Upper lobe of left lung (tissue), 4 donors: ENCODE results near the gene SPG11.

Experiments used
- EP300 ChIP-seq, 4 donors: sonication (generic); formaldehyde crosslinking; IDR thresholded peaks; one replicate each; pipeline ENCODE4 v1.5.1; 2017; ENCODE audit warnings: antibody characterized with exemption in 4 of 4, control low read depth in 2 of 4
- POLR2A ChIP-seq, 4 donors: fragments of 450-650 bp; IDR thresholded peaks; one replicate each; pipeline ENCODE4 v1.5.1; 2016 to 2017; ENCODE audit warnings: antibody characterized with exemption in 4 of 4, mild to moderate bottlenecking in 2 of 4
- POLR2AphosphoS5 ChIP-seq, 2 donors: sonication (generic); formaldehyde crosslinking; IDR thresholded peaks; one replicate each; pipeline ENCODE4 v1.5.1; 2017; ENCODE audit warnings: antibody characterized with exemption in 2 of 2
- TF ChIP-seq, protein P1 (sequence below), 6 experiments: fragments of 450-650 bp in 4 of 6; fragments of 200-600 bp in 2 of 6; sonication (generic) in 2 of 6; IDR thresholded peaks; one replicate each; pipeline ENCODE4 v1.5.1; 2016 to 2019; ENCODE audit warnings: antibody characterized with exemption in 6 of 6

GRCh38 chr15:44529864-44530604 is 133.4 kb downstream of the SPG11 start:
- TF ChIP-seq, protein P1, sequence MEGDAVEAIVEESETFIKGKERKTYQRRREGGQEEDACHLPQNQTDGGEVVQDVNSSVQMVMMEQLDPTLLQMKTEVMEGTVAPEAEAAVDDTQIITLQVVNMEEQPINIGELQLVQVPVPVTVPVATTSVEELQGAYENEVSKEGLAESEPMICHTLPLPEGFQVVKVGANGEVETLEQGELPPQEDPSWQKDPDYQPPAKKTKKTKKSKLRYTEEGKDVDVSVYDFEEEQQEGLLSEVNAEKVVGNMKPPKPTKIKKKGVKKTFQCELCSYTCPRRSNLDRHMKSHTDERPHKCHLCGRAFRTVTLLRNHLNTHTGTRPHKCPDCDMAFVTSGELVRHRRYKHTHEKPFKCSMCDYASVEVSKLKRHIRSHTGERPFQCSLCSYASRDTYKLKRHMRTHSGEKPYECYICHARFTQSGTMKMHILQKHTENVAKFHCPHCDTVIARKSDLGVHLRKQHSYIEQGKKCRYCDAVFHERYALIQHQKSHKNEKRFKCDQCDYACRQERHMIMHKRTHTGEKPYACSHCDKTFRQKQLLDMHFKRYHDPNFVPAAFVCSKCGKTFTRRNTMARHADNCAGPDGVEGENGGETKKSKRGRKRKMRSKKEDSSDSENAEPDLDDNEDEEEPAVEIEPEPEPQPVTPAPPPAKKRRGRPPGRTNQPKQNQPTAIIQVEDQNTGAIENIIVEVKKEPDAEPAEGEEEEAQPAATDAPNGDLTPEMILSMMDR (IDR thresholded peaks at IDR 0.05), result no peak
- TF ChIP-seq POLR2A (IDR thresholded peaks at IDR 0.05) (no peak), EP300 (IDR thresholded peaks at IDR 0.05) (no peak), POLR2AphosphoS5 (IDR thresholded peaks at IDR 0.05) (no peak)
